Measurements from ENCODE around the gene BARHL2. TPM values are rescaled to one million over a fixed set of nuclear protein-coding genes. Genes with fewer than 3 reads are reported as not detected.

BARHL2 gene
- total RNA-seq, 2 donors from 2014 or later = not detected

GRCh38 chr1:90728502-90729287, 11.6 kb upstream of the BARHL2 start:
- Mint-ChIP-seq H3K4me3 (peak overlapping the region; percentile 32), H3K9me3 (peaks cover 3% of the 10 kb centered on the region), H3K36me3 (ENCODE audit: low read depth) (peaks cover 20% of the 10 kb centered on the region), H3K27me3 (peaks cover 91% of the 10 kb centered on the region), H3K27ac (no peak overlapping the region), H3K4me1 (peaks cover 21% of the 10 kb centered on the region)
- no peak for ATAC-seq (replicated peaks)

- Mint-ChIP-seq H3K36me3 (ENCODE audit: low read depth) (peaks cover 20% of the 10 kb centered on the region), H3K4me3 (peak overlapping the region; percentile 32), H3K4me1 (peaks cover 25% of the 10 kb centered on the region), H3K9me3 (peaks cover 3% of the 10 kb centered on the region), H3K27ac (no peak overlapping the region), H3K27me3 (peaks cover 90% of the 10 kb centered on the region)
- no peak for ATAC-seq (replicated peaks)
These were observed 10.9 kb upstream of the BARHL2 start for GRCh38 chr1:90727917-90728501.

- Mint-ChIP-seq H3K36me3 (ENCODE audit: low read depth) (peaks cover 20% of the 10 kb centered on the region), H3K27ac (no peak overlapping the region), H3K9me3 (peaks cover 3% of the 10 kb centered on the region), H3K4me1 (peaks cover 26% of the 10 kb centered on the region), H3K27me3 (peaks cover 90% of the 10 kb centered on the region), H3K4me3 (no peak overlapping the region)
- no peak for ATAC-seq (replicated peaks)
These were observed 9.9 kb upstream of the BARHL2 start for GRCh38 chr1:90726986-90727480.

DNA sequence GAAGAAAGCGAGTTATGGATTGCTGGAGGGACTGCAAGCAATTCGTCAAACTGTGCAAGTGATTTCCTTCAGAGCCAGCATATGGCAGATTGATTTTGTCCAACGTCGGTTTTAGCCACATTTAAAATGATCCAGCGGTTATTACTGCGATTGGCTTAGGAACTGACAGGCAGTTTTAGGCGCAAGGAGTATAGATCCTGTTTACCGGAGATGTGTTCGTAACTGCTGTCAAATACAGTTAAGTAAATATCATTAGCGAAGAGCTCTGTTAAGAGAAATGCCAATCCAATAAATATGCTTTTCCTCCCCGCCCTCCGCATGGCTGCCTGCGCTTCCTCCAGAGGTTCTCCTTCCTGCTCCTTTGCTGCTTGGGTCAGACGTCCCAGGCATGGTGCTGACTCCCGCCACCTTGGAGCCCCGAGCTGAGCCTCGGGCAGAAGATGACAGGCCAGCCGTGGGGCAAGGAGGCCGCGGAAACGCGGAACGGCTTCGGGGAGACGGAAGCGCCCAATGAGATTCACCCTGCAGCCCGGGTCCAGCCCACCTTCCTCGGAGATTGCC, 9.4 kb upstream of the BARHL2 start:
- Mint-ChIP-seq H3K27ac (no peak overlapping the region), H3K4me3 (peak overlapping the region; percentile 49), H3K4me1 (peaks cover 26% of the 10 kb centered on the region), H3K9me3 (peaks cover 3% of the 10 kb centered on the region), H3K27me3 (peaks cover 91% of the 10 kb centered on the region), H3K36me3 (ENCODE audit: low read depth) (peaks cover 20% of the 10 kb centered on the region)
- no peak for ATAC-seq (replicated peaks)

- peaks cover 29% of the 10 kb centered on the region for H3K4me1 Mint-ChIP-seq
- peak overlapping the region; percentile 36 for H3K27ac Mint-ChIP-seq
These were observed 8.7 kb upstream of the BARHL2 start for GRCh38 chr1:90725657-90726424.

DNA sequence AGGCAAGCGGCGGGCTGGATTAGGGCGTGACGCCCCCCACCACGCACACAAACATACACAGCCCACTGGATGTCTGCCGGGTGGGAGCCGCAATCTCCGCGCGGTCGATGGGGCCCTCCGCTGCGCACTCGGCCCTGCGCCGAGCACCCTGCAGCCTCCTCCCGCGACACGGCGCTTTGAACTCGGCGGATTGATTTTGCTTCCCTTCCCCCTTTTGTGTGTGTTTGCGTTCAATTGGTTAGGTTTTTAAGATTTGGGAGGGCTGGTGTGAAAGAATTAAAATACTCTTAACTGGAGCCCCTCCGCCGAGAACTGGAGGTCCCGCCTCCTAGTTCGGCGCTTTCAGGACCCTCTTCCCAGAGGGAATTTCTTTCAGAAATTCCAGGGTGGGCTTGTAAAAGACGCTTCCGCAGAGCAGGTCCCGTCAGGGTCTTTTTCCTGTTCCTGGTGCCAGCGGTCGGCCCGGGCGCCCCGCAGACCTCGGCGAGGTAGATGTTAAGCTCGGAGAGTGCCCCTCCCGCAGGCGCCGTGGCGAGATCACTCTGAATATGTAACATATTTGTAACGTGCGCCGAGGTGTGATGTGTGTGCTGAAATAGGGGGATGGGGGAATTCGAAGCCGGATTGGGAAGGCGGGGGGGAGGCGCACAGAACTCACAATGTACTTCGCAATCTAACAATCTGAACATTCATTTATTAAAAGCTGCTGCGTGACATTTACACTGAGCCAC, 8.0 kb upstream of the BARHL2 start:
- H3K27me3 Mint-ChIP-seq = peaks cover 92% of the 10 kb centered on the region
- peaks cover 22% of the 10 kb centered on the region for H3K36me3 Mint-ChIP-seq (ENCODE audit: low read depth)
- no peak for ATAC-seq (replicated peaks)
- H3K27ac Mint-ChIP-seq = peak overlapping the region; percentile 36
- peak overlapping the region; percentile 49 for H3K4me3 Mint-ChIP-seq
- H3K9me3 Mint-ChIP-seq = no peaks in the 10 kb centered on the region
- peaks cover 22% of the 10 kb centered on the region for H3K4me1 Mint-ChIP-seq

More at GRCh38 chr1:90725657-90726424, 8.7 kb upstream of the BARHL2 start:
- Mint-ChIP-seq H3K36me3 (ENCODE audit: low read depth) (peaks cover 24% of the 10 kb centered on the region), H3K4me3 (peak overlapping the region; percentile 49), H3K27me3 (peaks cover 90% of the 10 kb centered on the region), H3K9me3 (peaks cover 3% of the 10 kb centered on the region)
- ATAC-seq (replicated peaks) = no peak

GRCh38 chr1:90724361-90724760, 7.3 kb upstream of the BARHL2 start:
- Mint-ChIP-seq H3K27ac (no peak overlapping the region), H3K9me3 (no peaks in the 10 kb centered on the region), H3K27me3 (peaks cover 91% of the 10 kb centered on the region), H3K36me3 (ENCODE audit: low read depth) (peaks cover 26% of the 10 kb centered on the region), H3K4me3 (peak overlapping the region; percentile 65), H3K4me1 (peaks cover 18% of the 10 kb centered on the region)
- ATAC-seq (replicated peaks) = no peak

DNA sequence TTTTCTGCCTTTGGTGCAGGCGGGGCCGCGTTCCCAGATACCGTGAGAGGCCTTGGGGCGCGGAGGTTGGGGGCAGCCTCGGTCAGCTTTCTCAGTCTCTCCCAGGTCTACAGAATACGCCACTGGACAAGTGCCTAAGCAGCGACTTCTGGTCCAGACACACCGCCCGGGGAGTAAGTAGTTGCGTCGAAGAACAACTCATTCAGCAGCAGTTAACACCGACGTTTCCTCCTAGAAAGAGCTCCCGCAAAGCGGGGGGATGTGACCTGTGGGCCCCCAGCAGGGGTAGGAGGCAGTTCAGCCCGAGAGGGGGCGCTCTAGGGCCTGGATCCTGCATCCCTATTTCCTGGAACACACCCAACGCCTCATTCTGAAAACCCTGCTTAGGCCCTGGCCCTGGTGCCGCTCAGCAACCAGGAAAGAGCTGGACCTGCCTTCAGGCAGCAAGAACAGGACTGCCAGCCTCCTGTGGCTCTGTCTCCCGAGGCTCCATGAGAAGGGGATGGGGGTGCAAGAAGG, 6.5 kb upstream of the BARHL2 start:
- H3K4me3 Mint-ChIP-seq = peak overlapping the region; percentile 65
- peaks cover 93% of the 10 kb centered on the region for H3K27me3 Mint-ChIP-seq
- H3K36me3 Mint-ChIP-seq (ENCODE audit: low read depth) = peaks cover 33% of the 10 kb centered on the region
- no peak overlapping the region for H3K27ac Mint-ChIP-seq
- H3K4me1 Mint-ChIP-seq = peaks cover 23% of the 10 kb centered on the region
- no peak for ATAC-seq (replicated peaks)
- peaks cover 4% of the 10 kb centered on the region for H3K9me3 Mint-ChIP-seq

DNA sequence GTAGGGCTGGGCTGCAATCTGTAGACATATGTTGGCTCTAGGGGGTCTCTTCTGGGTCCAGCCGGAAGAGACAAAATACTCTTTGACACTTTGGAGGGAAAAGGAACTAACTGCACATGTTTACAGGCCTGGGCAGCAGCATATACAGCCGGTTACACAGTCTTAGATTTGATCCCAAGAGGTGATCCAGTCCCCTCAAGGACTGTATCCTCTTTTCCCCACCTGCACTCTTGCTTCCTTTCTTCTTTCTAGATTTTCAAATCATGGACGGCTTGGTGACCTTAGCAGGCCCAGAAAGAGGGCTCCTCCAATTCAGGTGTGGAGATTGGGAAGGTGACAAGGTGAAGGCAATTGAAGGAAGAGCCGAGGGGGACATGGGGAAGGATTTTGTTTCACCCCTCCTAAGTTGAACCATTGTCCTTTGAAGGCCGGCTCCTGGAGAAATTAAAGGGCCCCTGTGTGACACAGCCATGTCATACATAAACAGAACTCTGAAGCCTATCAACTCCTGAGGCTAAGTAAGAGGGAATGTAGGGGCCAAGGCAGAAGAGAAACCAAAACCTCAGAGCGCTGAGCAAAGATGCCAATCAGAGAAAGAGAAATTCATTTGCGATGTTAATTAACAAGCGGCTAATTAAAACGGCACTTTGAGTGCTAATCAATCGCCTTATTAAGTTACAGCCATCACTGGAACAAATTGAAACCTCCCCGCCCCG, 5.9 kb upstream of the BARHL2 start:
- no peak overlapping the region for H3K27ac Mint-ChIP-seq

GRCh38 chr1:90721210-90722194, 4.4 kb upstream of the BARHL2 start:
- H3K9me3 Mint-ChIP-seq = peaks cover 4% of the 10 kb centered on the region
- peaks cover 80% of the 10 kb centered on the region for H3K27me3 Mint-ChIP-seq
- H3K4me3 Mint-ChIP-seq = no peak overlapping the region
- H3K27ac Mint-ChIP-seq = no peak overlapping the region
- ATAC-seq (replicated peaks) = peak; percentile 34
- H3K36me3 Mint-ChIP-seq (ENCODE audit: low read depth) = peaks cover 47% of the 10 kb centered on the region
- H3K4me1 Mint-ChIP-seq = peaks cover 27% of the 10 kb centered on the region

More for the DNA sequence above, 5.9 kb upstream of the BARHL2 start:
- Mint-ChIP-seq H3K4me1 (peaks cover 26% of the 10 kb centered on the region), H3K9me3 (peaks cover 4% of the 10 kb centered on the region), H3K36me3 (ENCODE audit: low read depth) (peaks cover 36% of the 10 kb centered on the region), H3K27me3 (peaks cover 89% of the 10 kb centered on the region), H3K4me3 (peak overlapping the region; percentile 65)
- ATAC-seq (replicated peaks) = no peak

GRCh38 chr1:90720145-90720636, 3.1 kb upstream of the BARHL2 start:
- no peak overlapping the region for H3K4me3 Mint-ChIP-seq
- no peak for ATAC-seq (replicated peaks)
- no peak overlapping the region for H3K27ac Mint-ChIP-seq
- H3K36me3 Mint-ChIP-seq (ENCODE audit: low read depth) = peaks cover 40% of the 10 kb centered on the region
- peaks cover 18% of the 10 kb centered on the region for H3K4me1 Mint-ChIP-seq
- peaks cover 4% of the 10 kb centered on the region for H3K9me3 Mint-ChIP-seq
- H3K27me3 Mint-ChIP-seq = peaks cover 75% of the 10 kb centered on the region

All from activated T-helper 17 cell treated with anti-CD3 and anti-CD28 coated beads, Interleukin-2, amount 50 U/mL, for 72 hours (primary cell).